H1 (cell line): ENCODE measurements around the gene GPR42. TPM values are rescaled to one million over a fixed set of nuclear protein-coding genes. Genes with fewer than 3 reads are reported as not detected.

Experiments
- CREB1 ChIP-seq: IDR thresholded peaks from 2 replicates; pipeline ENCODE4 v1.6.1; 2012; ENCODE audit warnings: inconsistent platforms
- SP1 ChIP-seq: IDR thresholded peaks from 2 replicates; pipeline ENCODE4 v1.6.1; 2011; ENCODE audit warnings: low read depth, low read length
- SRF ChIP-seq: IDR thresholded peaks from 2 replicates; pipeline ENCODE4 v1.6.1; 2011; ENCODE audit warnings: mild to moderate bottlenecking, low read depth, low read length, moderate library complexity
- polyA plus RNA-seq, 7 experiments: library from polyadenylated mRNA; depleted of rRNA in 3 of 7; stranded (reverse) in 5 of 7; unstranded in 2 of 7; fragments of >200 nt in 5 of 7; fragments of 200-250 nt in 2 of 7; gene quantifications; 1 replicate in 5 of 7; 2 replicates in 1 of 7; 4 replicates in 1 of 7; pipeline versions ENCODE4 v1.2.1 to v1.2.3, GENCODE V29; 2011 to 2013; ENCODE audit warnings: missing spikeins in 2 of 7, mixed read lengths in 2 of 7
- total RNA-seq: library from RNA; stranded (reverse); fragmentation: NEBNext Ultra II Directional; extraction: Animal tissue kit (Norgen Biotek cat#: 25700); gene quantifications from 2 replicates; pipeline ENCODE4 v1.2.1, GENCODE V29; 2021

The GPR42 gene
- total and polyA plus RNA-seq, 2 of the 8 experiments (the other 6 are each of a cell fraction or from before 2014, with no cell fraction given): not detected

GRCh38 chr19:35363711-35364425 lies 7.0 kb upstream of the GPR42 start (continued):
- TF ChIP-seq CREB1 (no peak), SRF (no peak), SP1 (no peak)
